BLaER1 (cell line): ENCODE data around the gene PSMD1.
"Not testable (repeated sequence)": the region's sequence is repeated elsewhere in the genome, so short reads cannot be mapped to it uniquely, and the experiment has no call there.

ENCODE experiments used
- H3K27ac ChIP-seq: shearing (Covaris generic); formaldehyde crosslinking; 2 replicates; pipeline ENCODE4 v1.8.1; 2022
- H3K27me3 ChIP-seq: shearing (Covaris generic); formaldehyde crosslinking; 2 replicates; pipeline ENCODE4 v1.8.1; 2022
- H3K36me3 ChIP-seq: shearing (Covaris generic); formaldehyde crosslinking; 2 replicates; pipeline ENCODE4 v1.8.1; 2022
- H3K4me1 ChIP-seq: shearing (Covaris generic); formaldehyde crosslinking; 2 replicates; pipeline ENCODE4 v1.8.1; 2022
- H3K4me2 ChIP-seq: shearing (Covaris generic); formaldehyde crosslinking; 2 replicates; pipeline ENCODE4 v1.8.1; 2022
- H3K4me3 ChIP-seq: shearing (Covaris generic); formaldehyde crosslinking; 2 replicates; pipeline ENCODE4 v1.8.1; 2022
- H3K9ac ChIP-seq: shearing (Covaris generic); formaldehyde crosslinking; 2 replicates; pipeline ENCODE4 v1.8.1; 2022
- H3K9me3 ChIP-seq: shearing (Covaris generic); formaldehyde crosslinking; 2 replicates; pipeline ENCODE4 v1.8.1; 2022
- H4K20me1 ChIP-seq: shearing (Covaris generic); formaldehyde crosslinking; 2 replicates; pipeline ENCODE4 v1.8.1; 2022
- Cebpa-rat ChIP-seq: shearing (Covaris generic); IDR thresholded peaks from 2 replicates; pipeline ENCODE4 v1.8.1; 2022

PSMD1 gene

DNA sequence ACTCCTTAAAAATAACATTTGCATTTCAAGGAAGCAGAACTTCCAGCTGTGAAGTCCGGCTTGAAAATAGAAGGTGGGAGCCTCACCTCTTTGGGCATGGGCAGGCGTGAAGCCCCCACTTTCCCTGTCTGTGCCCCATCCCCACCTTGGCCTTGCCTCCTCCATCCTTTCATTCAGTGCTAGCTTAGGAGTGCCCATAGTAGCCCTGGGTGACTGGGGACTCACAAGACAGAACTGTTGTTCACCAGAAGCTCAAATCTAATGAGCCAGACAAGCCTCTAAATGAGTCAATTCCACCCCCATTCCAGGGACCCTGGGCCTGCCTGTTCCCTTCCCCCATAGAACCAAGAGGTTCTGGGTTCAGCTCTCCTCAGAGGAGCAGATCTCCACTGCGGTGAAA is 40.7 kb upstream of the PSMD1 start:
- Histone ChIP-seq H3K9me3 (no peaks in the 10 kb centered on the region), H3K4me1 (no peaks in the 10 kb centered on the region), H3K9ac (no peak overlapping the region), H3K27me3 (no peaks in the 10 kb centered on the region), H3K27ac (no peak overlapping the region), H4K20me1 (no peaks in the 10 kb centered on the region), H3K4me3 (no peak overlapping the region), H3K4me2 (no peak overlapping the region), H3K36me3 (no peaks in the 10 kb centered on the region)
- no peak for TF ChIP-seq Cebpa-rat

DNA sequence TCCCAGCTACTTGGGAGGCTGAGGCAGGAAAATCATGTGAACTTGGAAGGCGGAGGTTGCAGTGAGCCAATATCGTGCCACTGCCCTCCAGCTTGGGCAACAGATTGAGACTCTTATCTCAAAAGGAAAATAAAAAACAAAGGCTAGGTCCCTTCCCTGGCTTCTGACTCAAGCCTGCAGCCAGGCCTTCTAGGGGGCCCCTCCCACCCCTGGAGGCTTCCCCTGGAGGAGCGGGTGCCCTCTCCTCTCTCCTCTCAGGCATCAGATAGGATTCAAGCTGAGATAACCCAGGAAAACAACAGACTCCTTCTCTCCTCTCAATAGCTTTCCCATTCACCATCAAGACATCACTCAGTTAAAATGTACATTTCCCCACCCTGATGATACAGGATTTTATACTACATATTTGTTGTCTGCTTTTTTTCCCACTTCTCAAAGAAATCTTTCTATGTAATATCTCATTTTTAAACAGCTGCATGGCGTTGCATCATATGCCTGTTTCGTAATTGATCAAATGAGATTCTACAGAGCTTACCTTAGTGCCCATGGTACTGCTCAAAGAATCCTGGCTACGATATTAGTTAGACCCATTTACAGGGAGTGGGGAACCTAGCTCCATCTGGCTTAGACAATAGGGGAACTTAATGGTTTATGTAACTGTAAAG is 40.0 kb upstream of the PSMD1 start:
- H3K27ac ChIP-seq, result no peak overlapping the region
- H3K4me3 ChIP-seq, result no peak overlapping the region
- no peaks in the 10 kb centered on the region for H3K4me1 ChIP-seq
- no peak overlapping the region for H3K9ac ChIP-seq
- no peaks in the 10 kb centered on the region for H4K20me1 ChIP-seq
- no peaks in the 10 kb centered on the region for H3K9me3 ChIP-seq
- no peaks in the 10 kb centered on the region for H3K27me3 ChIP-seq
- no peak overlapping the region for H3K4me2 ChIP-seq
- no peaks in the 10 kb centered on the region for H3K36me3 ChIP-seq
- TF ChIP-seq Cebpa-rat, result no peak

DNA sequence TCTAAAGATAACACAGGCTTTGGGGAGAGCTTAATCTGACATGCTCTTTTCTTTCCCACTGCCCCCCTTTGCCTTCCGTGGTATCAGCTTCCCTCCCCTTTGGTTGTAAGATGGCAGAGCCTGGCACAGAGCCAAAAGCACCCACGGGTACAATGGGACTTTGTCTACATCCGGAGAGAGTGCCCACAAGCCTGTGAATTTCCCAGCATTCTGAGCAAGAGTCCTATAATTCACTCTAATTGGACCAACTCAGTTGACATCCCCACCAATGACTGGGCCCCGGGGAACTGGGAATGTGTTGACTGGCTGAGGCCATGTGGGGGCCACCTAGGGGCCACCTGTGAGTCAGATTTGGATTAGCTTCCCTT is 39.5 kb upstream of the PSMD1 start:
- H3K4me3 ChIP-seq, result no peak overlapping the region

DNA sequence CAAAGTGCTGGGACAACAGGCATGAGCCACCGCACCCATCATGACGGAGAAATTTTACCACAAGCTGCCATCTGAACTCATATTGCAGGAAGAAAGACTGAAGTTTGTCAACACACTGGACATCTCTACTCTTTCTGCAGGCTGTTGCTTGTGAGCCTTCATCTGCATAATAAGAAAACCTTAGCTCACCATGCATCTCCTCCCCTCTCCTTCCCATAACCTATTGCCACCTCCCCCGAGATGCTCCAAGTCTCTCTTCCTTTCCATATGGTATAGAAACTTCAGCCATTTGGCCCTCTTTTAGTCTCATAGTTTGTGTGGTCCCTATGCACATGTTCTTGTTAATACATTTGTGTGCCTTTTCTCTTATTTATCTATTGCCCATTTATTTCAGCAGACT is 38.5 kb upstream of the PSMD1 start:
- Histone ChIP-seq H3K9ac (no peak overlapping the region), H3K4me3 (no peak overlapping the region), H3K4me2 (no peak overlapping the region), H3K4me1 (no peaks in the 10 kb centered on the region), H3K9me3 (no peaks in the 10 kb centered on the region), H3K27me3 (no peaks in the 10 kb centered on the region), H3K36me3 (no peaks in the 10 kb centered on the region), H3K27ac (no peak overlapping the region), H4K20me1 (no peaks in the 10 kb centered on the region)
- no peak for TF ChIP-seq Cebpa-rat

More for the DNA sequence above, 39.5 kb upstream of the PSMD1 start:
- TF ChIP-seq Cebpa-rat, result no peak
- Histone ChIP-seq H3K27me3 (no peaks in the 10 kb centered on the region), H3K9me3 (no peaks in the 10 kb centered on the region), H3K9ac (no peak overlapping the region), H4K20me1 (no peaks in the 10 kb centered on the region), H3K27ac (no peak overlapping the region), H3K4me1 (no peaks in the 10 kb centered on the region), H3K36me3 (no peaks in the 10 kb centered on the region), H3K4me2 (no peak overlapping the region)

DNA sequence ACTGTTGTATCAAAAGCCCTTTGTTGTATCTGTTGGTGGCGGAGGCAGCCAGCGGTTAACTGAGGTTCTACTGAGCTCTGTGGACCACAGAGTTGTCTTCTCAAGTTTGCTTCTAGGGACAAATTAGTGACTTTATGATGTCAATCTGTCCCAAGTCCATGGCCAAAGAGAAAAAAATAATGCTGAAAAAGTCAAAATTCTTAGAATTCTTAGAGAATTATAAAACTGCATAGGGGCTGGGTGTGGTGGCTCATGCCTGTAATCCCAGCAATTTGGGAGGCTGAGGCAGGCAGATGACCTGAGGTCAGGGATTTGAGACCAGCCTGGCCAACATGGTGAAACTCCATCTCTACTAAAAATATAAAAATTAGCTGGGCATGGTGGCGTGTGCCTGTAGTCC is 31.6 kb upstream of the PSMD1 start:
- not testable (repeated sequence) for H3K9ac ChIP-seq, H3K4me3 ChIP-seq, H3K27me3 ChIP-seq, H3K27ac ChIP-seq, H3K36me3 ChIP-seq, H3K4me2 ChIP-seq, H3K9me3 ChIP-seq, H3K4me1 ChIP-seq, H4K20me1 ChIP-seq

DNA sequence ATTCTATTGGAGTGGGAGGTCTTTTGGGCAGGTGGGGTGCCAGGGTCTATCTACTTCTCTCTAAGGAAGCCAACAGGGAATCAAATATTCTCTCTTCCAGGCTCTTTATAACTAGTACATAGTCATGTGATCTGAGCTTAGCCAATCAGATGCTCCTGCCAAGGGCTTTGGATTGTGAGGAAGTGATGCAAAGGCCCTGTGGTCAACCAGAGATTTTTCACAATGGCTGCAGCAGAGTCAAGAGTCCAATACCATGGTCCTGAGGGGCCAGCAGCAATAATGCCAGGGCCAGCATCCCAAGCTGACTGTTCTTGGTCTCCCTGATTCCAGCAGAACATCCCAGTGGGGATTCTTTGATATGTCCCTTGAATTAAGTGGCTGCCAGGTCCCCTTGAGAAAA is 27.8 kb upstream of the PSMD1 start:
- no peaks in the 10 kb centered on the region for H4K20me1 ChIP-seq
- no peak overlapping the region for H3K9ac ChIP-seq
- no peaks in the 10 kb centered on the region for H3K36me3 ChIP-seq
- H3K27me3 ChIP-seq, result no peaks in the 10 kb centered on the region
- H3K4me1 ChIP-seq, result no peaks in the 10 kb centered on the region
- TF ChIP-seq Cebpa-rat, result no peak
- no peak overlapping the region for H3K27ac ChIP-seq
- H3K9me3 ChIP-seq, result no peaks in the 10 kb centered on the region
- no peak overlapping the region for H3K4me3 ChIP-seq
- H3K4me2 ChIP-seq, result no peak overlapping the region

DNA sequence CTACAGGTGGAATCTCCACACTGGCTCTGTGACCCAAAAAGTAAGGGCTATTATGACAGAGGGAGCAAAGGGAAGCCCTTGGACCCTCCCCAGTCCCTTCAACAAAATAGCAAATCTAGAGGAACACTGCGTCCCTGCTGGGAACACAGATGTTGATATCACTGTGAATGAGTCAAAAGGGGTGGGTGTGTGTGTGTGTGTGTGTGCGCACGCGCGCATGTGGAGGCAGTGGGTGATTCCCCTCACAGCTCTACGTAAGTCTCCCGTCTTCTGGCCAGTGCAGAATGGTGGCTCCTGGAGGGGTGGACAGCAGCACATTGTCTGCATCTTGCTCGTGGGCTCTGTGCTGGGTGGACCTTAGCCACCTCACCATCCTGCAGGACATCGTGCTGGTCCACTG is 27.1 kb upstream of the PSMD1 start:
- Histone ChIP-seq H3K9me3 (no peaks in the 10 kb centered on the region), H3K27ac (no peak overlapping the region)
- TF ChIP-seq Cebpa-rat, result no peak

DNA sequence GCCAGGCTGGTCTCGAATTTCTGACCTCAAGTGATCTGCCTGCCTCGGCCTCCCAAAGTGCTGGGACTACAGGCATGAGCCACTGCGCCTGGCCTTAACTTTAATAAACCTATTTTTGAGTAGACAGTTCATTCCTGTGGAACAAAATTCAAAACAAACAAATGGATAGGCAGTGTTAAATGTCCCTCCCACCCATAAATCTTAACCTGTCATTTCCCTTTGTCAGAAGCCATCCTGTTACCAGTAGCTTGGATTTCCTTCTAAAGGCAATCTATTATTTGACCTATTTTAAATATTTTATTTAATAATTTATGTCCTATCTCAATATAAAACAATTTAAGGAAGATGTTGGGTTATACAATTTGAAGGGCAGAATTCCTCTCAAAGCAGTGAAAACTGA is 25.9 kb upstream of the PSMD1 start:
- no peak overlapping the region for H3K27ac ChIP-seq
- H4K20me1 ChIP-seq, result no peaks in the 10 kb centered on the region
- TF ChIP-seq Cebpa-rat, result no peak
- no peak overlapping the region for H3K4me2 ChIP-seq
- no peaks in the 10 kb centered on the region for H3K4me1 ChIP-seq
- no peaks in the 10 kb centered on the region for H3K9me3 ChIP-seq
- no peaks in the 10 kb centered on the region for H3K36me3 ChIP-seq
- H3K27me3 ChIP-seq, result peaks cover 12% of the 10 kb centered on the region
- no peak overlapping the region for H3K4me3 ChIP-seq
- no peak overlapping the region for H3K9ac ChIP-seq

More for the DNA sequence above, 27.1 kb upstream of the PSMD1 start:
- no peak overlapping the region for H3K4me3 ChIP-seq
- no peaks in the 10 kb centered on the region for H3K4me1 ChIP-seq
- H3K36me3 ChIP-seq, result no peaks in the 10 kb centered on the region
- peaks cover under 1% of the 10 kb centered on the region; the same call in 1 of the 2 replicates for H3K27me3 ChIP-seq
- no peaks in the 10 kb centered on the region for H4K20me1 ChIP-seq
- H3K4me2 ChIP-seq, result no peak overlapping the region
- no peak overlapping the region for H3K9ac ChIP-seq

DNA sequence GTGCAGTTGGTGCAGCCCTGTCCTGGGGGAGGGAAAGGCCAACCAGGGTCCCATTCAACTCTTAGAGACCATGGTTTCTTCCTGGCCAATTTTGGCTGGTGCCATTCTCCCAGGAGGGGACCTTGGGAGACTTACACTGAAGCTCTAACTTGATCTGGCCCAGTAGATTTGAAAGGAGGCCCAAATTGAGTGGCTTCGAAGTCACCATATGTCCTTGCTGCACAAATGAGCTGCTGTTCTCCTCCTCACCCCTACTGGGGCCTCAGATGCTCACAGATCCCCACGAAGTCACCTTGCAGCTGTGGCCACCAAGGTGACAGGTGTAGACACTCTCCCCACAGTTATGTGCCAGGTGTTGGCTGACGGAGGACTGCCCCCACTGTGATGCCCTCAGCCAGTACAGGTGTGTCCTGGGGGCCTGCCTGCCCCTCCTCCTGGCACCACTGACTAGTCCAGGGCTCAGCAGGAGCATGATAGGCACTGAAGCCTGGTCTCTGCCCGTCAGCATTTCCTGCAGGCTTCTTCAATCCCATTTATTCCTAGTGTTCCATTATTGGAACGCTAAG is 24.0 kb upstream of the PSMD1 start:
- no peak overlapping the region for H3K4me2 ChIP-seq
- no peak overlapping the region for H3K4me3 ChIP-seq
- H4K20me1 ChIP-seq, result peaks cover 12% of the 10 kb centered on the region; the same call in 1 of the 2 replicates
- H3K27me3 ChIP-seq, result peaks cover 31% of the 10 kb centered on the region
- no peak overlapping the region for H3K27ac ChIP-seq
- no peaks in the 10 kb centered on the region for H3K9me3 ChIP-seq
- no peaks in the 10 kb centered on the region for H3K36me3 ChIP-seq
- no peaks in the 10 kb centered on the region for H3K4me1 ChIP-seq
- no peak for TF ChIP-seq Cebpa-rat
- no peak overlapping the region for H3K9ac ChIP-seq

DNA sequence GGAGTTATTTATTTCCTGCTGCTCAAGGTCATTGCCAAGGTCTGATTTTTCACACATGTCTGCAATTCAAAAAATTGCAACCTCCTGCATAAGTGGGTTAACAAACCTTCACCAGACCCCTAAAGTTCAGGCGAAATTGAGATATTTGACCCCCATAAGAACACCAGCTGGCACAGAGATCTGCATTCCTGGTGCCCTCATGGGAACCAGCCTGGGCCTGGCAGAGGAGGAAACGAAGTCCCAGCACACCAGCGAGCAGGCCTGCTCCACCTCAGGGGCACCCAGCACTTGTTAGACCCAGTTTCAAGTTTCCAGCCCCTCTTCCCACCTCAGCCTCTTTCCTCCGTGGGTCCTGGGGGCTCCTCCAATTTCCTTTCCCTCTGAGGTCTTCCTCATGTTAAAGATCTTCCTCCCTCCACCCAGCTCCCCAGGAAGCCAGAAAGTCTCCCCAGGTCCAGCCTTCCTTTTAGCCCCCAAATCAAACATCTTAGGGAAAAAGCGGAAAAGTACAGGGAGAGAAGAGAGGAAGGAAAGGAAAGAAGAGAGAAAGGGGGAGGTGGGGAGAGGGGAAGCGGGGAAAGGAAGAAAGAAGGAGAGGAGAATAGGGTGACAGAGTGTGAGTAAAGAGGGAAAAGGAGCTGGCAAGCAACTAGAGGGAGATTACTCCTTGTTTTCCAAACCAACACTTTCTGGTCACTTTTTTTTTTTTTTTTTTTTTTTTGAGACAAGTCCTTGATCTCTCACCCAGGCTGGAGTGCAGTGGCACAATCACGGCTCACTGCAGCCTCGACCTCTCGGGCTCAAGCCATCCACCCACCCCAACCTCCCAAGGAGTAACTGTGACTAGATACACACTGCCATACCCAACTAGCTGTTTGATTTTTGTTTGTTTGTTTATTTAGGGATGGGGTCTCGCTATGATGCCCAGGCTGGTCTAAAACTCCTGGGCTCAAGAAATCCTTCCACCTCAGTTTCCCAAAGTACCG is 23.2 kb upstream of the PSMD1 start:
- H3K4me3 ChIP-seq, result no peak overlapping the region
- H3K4me1 ChIP-seq, result no peaks in the 10 kb centered on the region
- H3K36me3 ChIP-seq, result no peaks in the 10 kb centered on the region
- no peaks in the 10 kb centered on the region for H3K9me3 ChIP-seq
- H3K9ac ChIP-seq, result no peak overlapping the region
- no peak overlapping the region for H3K4me2 ChIP-seq
- peaks cover 12% of the 10 kb centered on the region; the same call in 1 of the 2 replicates for H4K20me1 ChIP-seq
- no peak overlapping the region for H3K27ac ChIP-seq
- TF ChIP-seq Cebpa-rat, result no peak
- peaks cover 39% of the 10 kb centered on the region for H3K27me3 ChIP-seq
